SK-N-SH (cell line): ENCODE measurements around the gene ACSS1.

Experiments used
- CTCF ChIP-seq: fragments of 200-600 bp; sonication (generic); IDR thresholded peaks from 2 replicates; pipeline ENCODE4 v1.6.1; 2017; ENCODE audit warnings: antibody characterized with exemption, mild to moderate bottlenecking, moderate library complexity
- EP300 ChIP-seq, 2 experiments: IDR thresholded peaks; 2 replicates each; pipeline versions ENCODE4 v1.4.0 to v1.6.1; 2012; ENCODE audit warnings: borderline replicate concordance in 1 of 2, low read depth in 1 of 2, low read length in 1 of 2
- MAX ChIP-seq: IDR thresholded peaks from 2 replicates; pipeline ENCODE4 v1.4.0; 2012; ENCODE audit warnings: low read depth
- POLR2AphosphoS5 ChIP-seq: IDR thresholded peaks from 2 replicates; pipeline ENCODE4 v1.6.1; 2012; ENCODE audit warnings: low read depth, low read length
- RAD21 ChIP-seq: IDR thresholded peaks from 2 replicates; pipeline ENCODE4 v1.6.1; 2012; ENCODE audit warnings: mild to moderate bottlenecking, low read length
- SIN3A ChIP-seq: IDR thresholded peaks from 2 replicates; pipeline ENCODE4 v1.6.1; 2012; ENCODE audit warnings: low read depth, mild to moderate bottlenecking, low read length, moderate library complexity, borderline replicate concordance
- TF ChIP-seq, protein P1 (sequence below): fragments of 150-350 bp; IDR thresholded peaks from 2 replicates; pipeline ENCODE4 v1.6.1; 2017; ENCODE audit warnings: antibody characterized with exemption, low read length, low read depth, borderline replicate concordance

DNA sequence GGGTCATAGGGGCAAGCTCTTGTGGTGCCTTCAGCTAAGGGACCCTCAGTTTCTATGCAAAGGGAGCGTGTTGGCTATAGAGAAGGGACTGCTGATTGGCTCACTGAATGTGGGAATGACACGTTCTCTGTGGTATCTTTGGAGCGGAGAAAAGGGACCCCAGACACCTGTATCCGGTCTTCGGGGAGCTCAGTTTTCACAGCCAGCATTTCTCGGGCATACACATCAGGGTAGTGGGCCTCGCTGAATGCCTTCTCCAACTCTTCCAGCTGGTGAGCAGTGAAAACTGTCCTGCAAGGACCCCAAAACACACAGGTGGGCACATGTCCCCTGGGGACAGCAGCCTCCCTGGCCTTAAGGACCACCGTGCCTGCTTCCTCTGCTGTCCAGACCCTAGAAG lies 20.7 kb upstream of the ACSS1 start:
- TF ChIP-seq EP300 (IDR thresholded peaks at IDR 0.05; ENCODE audit: borderline replicate concordance in 1 of 2, low read depth in 1 of 2, low read length in 1 of 2) (no peak), POLR2AphosphoS5 (no peak), MAX (no peak), CTCF (no peak), RAD21 (no peak), SIN3A (no peak)
- TF ChIP-seq, protein P1, sequence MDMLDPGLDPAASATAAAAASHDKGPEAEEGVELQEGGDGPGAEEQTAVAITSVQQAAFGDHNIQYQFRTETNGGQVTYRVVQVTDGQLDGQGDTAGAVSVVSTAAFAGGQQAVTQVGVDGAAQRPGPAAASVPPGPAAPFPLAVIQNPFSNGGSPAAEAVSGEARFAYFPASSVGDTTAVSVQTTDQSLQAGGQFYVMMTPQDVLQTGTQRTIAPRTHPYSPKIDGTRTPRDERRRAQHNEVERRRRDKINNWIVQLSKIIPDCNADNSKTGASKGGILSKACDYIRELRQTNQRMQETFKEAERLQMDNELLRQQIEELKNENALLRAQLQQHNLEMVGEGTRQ = no peak
